Lower leg skin (tissue), 4 donors: ENCODE results near the gene VWA1. TPM values are rescaled to one million over a fixed set of nuclear protein-coding genes. Genes with fewer than 3 reads are reported as not detected.
A peak's percentile ranks its signal among the peaks of the same experiment; 100 is the strongest.

Experiments
- DNase-seq, 2 donors: peaks; one replicate each; pipeline ENCODE4 v3.0.0-alpha.2; 2019; ENCODE audit warnings: low spot score in 2 of 2
- H3K4me3 ChIP-seq: fragments of 200-600 bp; sonication (generic); 2 replicates; pipeline ENCODE4 v1.5.1; 2017; ENCODE audit warnings: mild to moderate bottlenecking, low read depth; ENCODE audit not compliant: poor library complexity, severe bottlenecking
- CTCF ChIP-seq, 3 donors: fragments of 450-650 bp; IDR thresholded peaks; one replicate each; pipeline ENCODE4 v1.5.1; 2016; ENCODE audit warnings: antibody characterized with exemption in 3 of 3, mild to moderate bottlenecking in 3 of 3, moderate library complexity in 2 of 3
- POLR2A ChIP-seq, 2 donors: fragments of 450-650 bp; IDR thresholded peaks; one replicate each; pipeline ENCODE4 v1.6.1; 2016 to 2017; ENCODE audit warnings: antibody characterized with exemption in 2 of 2, mild to moderate bottlenecking in 1 of 2, moderate library complexity in 1 of 2
- WGBS, 2 donors: methylation state at CpG; one replicate each; pipeline ENCODE4 v1.1.5; 2018; 5-methylcytosine and 5-hydroxymethylcytosine counted together
- intact Hi-C: fragments of 100-400 bp; cut with DNase I; formaldehyde crosslinking; loops from one replicate; pipeline ENCODE4 v1.15.0; 2023; ENCODE audit warnings: low total_unique reads
- total RNA-seq, 4 donors: library from RNA; depleted of rRNA; stranded (reverse); fragments of >200 nt; gene quantifications; one replicate each; pipeline ENCODE4 v1.1.0, GENCODE V29; 2016

VWA1 gene
- total RNA-seq, 4 donors from 2014 or later: 26.5 to 36.4 (median 30.1) TPM

- TF ChIP-seq CTCF (IDR thresholded peaks at IDR 0.05) (no peak), POLR2A (IDR thresholded peaks at IDR 0.05) (no peak)
- DNase-seq: no peak
Measured at GRCh38 chr1:1429671-1430073, 5.8 kb upstream of the VWA1 start.

GRCh38 chr1:1430114-1430982 lies 5.1 kb upstream of the VWA1 start:
- intact Hi-C loops: no loop called here
- TF ChIP-seq CTCF (IDR thresholded peaks at IDR 0.05): no peak
- WGBS, 2 donors: 49 to 64% methylated on average over 18 to 30 of the region's 35 CpGs
- H3K4me3 ChIP-seq: no peak overlapping the region
- DNase-seq: peak in 1 of 2 donors; percentile 87

More at GRCh38 chr1:1429671-1430073, 5.8 kb upstream of the VWA1 start:
- 71 to 74% methylated on average over 6 of the region's 6 CpGs for WGBS, 2 donors
- intact Hi-C loops: no loop called here
- no peak overlapping the region for H3K4me3 ChIP-seq

- no peak overlapping the region for H3K4me3 ChIP-seq
- WGBS, 2 donors: 59 to 71% methylated on average over 14 to 16 of the region's 18 CpGs
- TF ChIP-seq CTCF (IDR thresholded peaks at IDR 0.05) (no peak), POLR2A (IDR thresholded peaks at IDR 0.05) (no peak)
- DNase-seq: no peak
- intact Hi-C loops: no loop called here
Measured at GRCh38 chr1:1430992-1431844, 4.3 kb upstream of the VWA1 start.

- 20 to 74% methylated on average over 1 to 5 of the region's 5 CpGs for WGBS, 2 donors
- intact Hi-C loops: no loop called here
- H3K4me3 ChIP-seq: no peak overlapping the region
- TF ChIP-seq POLR2A (IDR thresholded peaks at IDR 0.05) (no peak), CTCF (IDR thresholded peaks at IDR 0.05) (no peak)
- DNase-seq: peak in 1 of 2 donors; percentile 91
Measured at GRCh38 chr1:1431845-1432273, 3.6 kb upstream of the VWA1 start.

- intact Hi-C loops: no loop called here
- H3K4me3 ChIP-seq: no peak overlapping the region
- WGBS, 2 donors: 66 to 69% methylated on average over 23 to 25 of the region's 28 CpGs
- DNase-seq: peak in 1 of 2 donors; percentile 78
- no peak for TF ChIP-seq POLR2A (IDR thresholded peaks at IDR 0.05)
- no peak for TF ChIP-seq CTCF (IDR thresholded peaks at IDR 0.05)
Measured at GRCh38 chr1:1432274-1432950, 3.1 kb upstream of the VWA1 start.
